K562 (cell line): ENCODE results near the gene EFCAB13. TPM values are rescaled to one million over a fixed set of nuclear protein-coding genes. Genes with fewer than 3 reads are reported as not detected.

Experiments used
- ATAC-seq: fragments of 200-7000 bp; cut with Tn5 transposase; 3 replicates; pipeline ENCODE4 v1.9.1; 2020; ENCODE audit warnings: moderate library complexity
- BruUV-seq: library from RNA; stranded (reverse); fragments of 400-500 nt; replicated peaks from 2 replicates; lab custom pipeline; 2021; lab: Mats Ljungman, UMichigan
- CTCF ChIA-PET: fragments of 300-600 bp; formaldehyde crosslinking; extraction: SDS; loops from one replicate; lab custom pipeline; 2021; ENCODE audit warnings: low intra/inter-chr PET ratio; lab: Yijun Ruan, JAX
- POLR2A ChIA-PET: fragments of 300-600, 350-650 bp; sonication (Branson Sonifier 250); formaldehyde crosslinking; extraction: SDS; loops from one replicate; lab custom pipeline; 2021; ENCODE audit warnings: antibody characterized with exemption, inconsistent platforms; lab: Yijun Ruan, JAX
- DNase-seq, 4 experiments: peaks; one replicate each; pipeline versions ENCODE4 v3.0.0 to v3.0.0-alpha.2; 2011 to 2018; ENCODE audit warnings: low spot score in 3 of 4, mixed read lengths in 3 of 4; ENCODE audit errors: extremely low read depth in 1 of 4
- FAIRE-seq: peaks from 2 replicates; lab custom pipeline; 2011; peaks lifted over from hg19 to GRCh38; lab: Jason Lieb, UNC
- H2AFZ ChIP-seq: 2 replicates; pipeline ENCODE4 v1.6.0; 2011; ENCODE audit warnings: low read depth, low read length, control low read depth, inconsistent platforms
- H3K27ac ChIP-seq: fragments of 200-600 bp; 3 replicates; pipeline ENCODE4 v1.8.0; 2011; ENCODE audit warnings: low read depth, mild to moderate bottlenecking, control low read depth, inconsistent platforms, low read length, moderate library complexity, mixed read lengths; ENCODE audit errors: extremely low read depth
- H3K27me3 ChIP-seq, 2 experiments: fragments of 300-600 bp in 1 of 2; 2 replicates in 1 of 2; 3 replicates in 1 of 2; pipeline versions ENCODE4 v1.6.0 to v1.8.0; 2011; ENCODE audit warnings: inconsistent platforms in 2 of 2, low read length in 2 of 2, mild to moderate bottlenecking in 1 of 2, mixed read lengths in 1 of 2, moderate library complexity in 1 of 2; ENCODE audit not compliant: control insufficient read depth in 2 of 2, insufficient read depth in 2 of 2
- H3K36me3 ChIP-seq: fragments of 300-600 bp; 3 replicates; pipeline ENCODE4 v1.8.0; 2011; ENCODE audit warnings: mild to moderate bottlenecking, low read length, inconsistent platforms; ENCODE audit not compliant: control insufficient read depth, insufficient read depth
- H3K4me1 ChIP-seq, 2 experiments: fragments of 200-600 bp in 1 of 2; replicated peaks in 1 of 2; 2 replicates in 1 of 2; 3 replicates in 1 of 2; pipeline versions ENCODE4 v1.5.1 to v1.8.0; 2011; ENCODE audit warnings: inconsistent platforms in 2 of 2, low read length in 2 of 2, mild to moderate bottlenecking in 1 of 2, mixed read lengths in 1 of 2, moderate library complexity in 1 of 2; ENCODE audit not compliant: control insufficient read depth in 2 of 2, insufficient read depth in 2 of 2
- H3K4me2 ChIP-seq: 2 replicates; pipeline ENCODE4 v1.6.1; 2011; ENCODE audit warnings: low read length, control low read depth, inconsistent platforms, mixed read lengths; ENCODE audit not compliant: insufficient read depth
- H3K4me3 ChIP-seq: fragments of 200-600 bp; sonication (generic), shearing (Covaris generic); 2 replicates; pipeline ENCODE4 v1.5.1; 2016; ENCODE audit warnings: control low read depth, inconsistent platforms
- H3K79me2 ChIP-seq: fragments of 200-600 bp; 3 replicates; pipeline ENCODE4 v1.8.0; 2011; ENCODE audit warnings: low read length, inconsistent platforms; ENCODE audit not compliant: control insufficient read depth, insufficient read depth
- H3K9ac ChIP-seq, 2 experiments: 2 replicates each; pipeline versions ENCODE4 v1.6.0 to v1.6.1; 2011; ENCODE audit warnings: low read depth in 2 of 2, low read length in 2 of 2, control low read depth in 1 of 2, inconsistent platforms in 1 of 2, mild to moderate bottlenecking in 1 of 2, mixed read lengths in 1 of 2; ENCODE audit not compliant: insufficient read depth in 1 of 2
- H3K9me1 ChIP-seq: one replicate; pipeline ENCODE4 v1.6.0; 2011; ENCODE audit warnings: inconsistent platforms, mild to moderate bottlenecking, low read length, moderate library complexity; ENCODE audit not compliant: control insufficient read depth, insufficient read depth
- H3K9me3 ChIP-seq: replicated peaks from 2 replicates; pipeline ENCODE4 v1.5.1; 2011; ENCODE audit warnings: low read depth, low read length, inconsistent platforms; ENCODE audit not compliant: control insufficient read depth, insufficient read depth
- H4K20me1 ChIP-seq: replicated peaks from 2 replicates; pipeline ENCODE4 v1.6.1; 2011; ENCODE audit warnings: low read length, inconsistent platforms, mixed read lengths; ENCODE audit not compliant: control insufficient read depth, insufficient read depth
- ADNP ChIP-seq: fragments of 200-800 bp; sonication (Bioruptor generic); IDR thresholded peaks from 2 replicates; pipeline ENCODE4 v1.6.1; 2016; ENCODE audit warnings: missing genetic modification characterization, missing compliant biosample characterization
- BCOR ChIP-seq: fragments of 450-650 bp; IDR thresholded peaks from 2 replicates; pipeline ENCODE4 v1.6.1; 2016
- CBX3 ChIP-seq, 2 experiments: IDR thresholded peaks; 1 replicate in 1 of 2; 2 replicates in 1 of 2; pipeline ENCODE4 v1.6.1; 2012; ENCODE audit warnings: inconsistent platforms in 2 of 2, low read length in 2 of 2, borderline replicate concordance in 1 of 2, control low read depth in 1 of 2
- GABPB2 ChIP-seq: fragments of 250-450 bp; sonication (Bioruptor Pico); conservative IDR thresholded peaks from 2 replicates; pipeline ENCODE4 v1.5.1; 2021; ENCODE audit warnings: mild to moderate bottlenecking
- HLTF ChIP-seq: fragments of 450-650 bp; IDR thresholded peaks from 2 replicates; pipeline ENCODE4 v1.6.1; 2016
- KDM1A ChIP-seq, 2 experiments: fragments of 450-650 bp; IDR thresholded peaks; 2 replicates each; pipeline ENCODE4 v1.6.1; 2016; ENCODE audit warnings: mild to moderate bottlenecking in 2 of 2
- RBM25 ChIP-seq: fragments of 200-400 bp; formaldehyde crosslinking; IDR thresholded peaks from 2 replicates; pipeline ENCODE4 v1.6.1; 2018; ENCODE audit warnings: low read length, low read depth, moderate library complexity; ENCODE audit not compliant: severe bottlenecking
- SAFB2 ChIP-seq: fragments of 200-400 bp; formaldehyde crosslinking; IDR thresholded peaks from 2 replicates; pipeline ENCODE4 v1.6.1; 2018; ENCODE audit warnings: borderline replicate concordance, low read length, low read depth, moderate library complexity; ENCODE audit not compliant: severe bottlenecking
- SMARCA5 ChIP-seq: fragments of 450-650 bp; IDR thresholded peaks from 2 replicates; pipeline ENCODE4 v1.6.1; 2016
- TRIM24 ChIP-seq, 2 experiments: fragments of 450-650 bp; IDR thresholded peaks; 2 replicates each; pipeline ENCODE4 v1.6.1; 2016
- TRIM28 ChIP-seq: fragments of 450-650 bp; IDR thresholded peaks from 2 replicates; pipeline ENCODE4 v1.6.1; 2017
- ZNF583 ChIP-seq: fragments of 250-450 bp; sonication (Bioruptor Pico); IDR thresholded peaks from 2 replicates; pipeline ENCODE4 v1.4.0; 2020
- WGBS: fragments of 100-300 bp; shearing (Covaris generic); methylation state at CpG from one replicate; pipeline ENCODE4 v1.1.6; 2016; ENCODE audit warnings: low coverage, mixed read lengths; ENCODE audit not compliant: insufficient coverage; ENCODE audit errors: missing lambda C conversion rate; 5-methylcytosine and 5-hydroxymethylcytosine counted together
- in situ Hi-C: fragments of 300-500 bp; cut with MboI; formaldehyde crosslinking; loops from 4 replicates; pipeline ENCODE4 v1.15.0; 2018; ENCODE audit warnings: inconsistent platforms, mixed read lengths
- intact Hi-C: fragments of 100-400 bp; cut with micrococcal nuclease; formaldehyde crosslinking; loops from 2 replicates; pipeline ENCODE4 v1.14.2; 2022
- polyA plus RNA-seq, 8 experiments: library from polyadenylated mRNA; depleted of rRNA in 4 of 8; stranded (reverse) in 5 of 8; unstranded in 3 of 8; fragments of >200 nt; fragmentation: Nextera tagmentation in 2 of 8; fragmentation: Illumina TruSeq in 1 of 8; extraction: Ambion mirVana in 2 of 8; extraction: Trizol in 1 of 8; gene quantifications; 2 replicates each; pipeline versions ENCODE4 v1.2.1 to v1.2.3, GENCODE V29; 2011 to 2014; ENCODE audit warnings: inconsistent platforms in 1 of 8, missing spikeins in 1 of 8
- total RNA-seq, 7 experiments: library from RNA; depleted of rRNA in 6 of 7; stranded (reverse); fragments of >200 nt in 6 of 7; fragmentation: Illumina TruSeq in 2 of 7; extraction: Trizol in 2 of 7; gene quantifications; 2 replicates each; pipeline versions ENCODE4 v1.2.1 to v1.2.3, GENCODE V29; 2011 to 2021; ENCODE audit warnings: low replicate concordance in 1 of 7
- TF ChIP-seq, protein P1 (sequence below), 2 experiments: fragments of 450-650 bp; IDR thresholded peaks; 2 replicates each; pipeline ENCODE4 v1.6.1; 2016; ENCODE audit warnings: mild to moderate bottlenecking in 2 of 2, borderline replicate concordance in 1 of 2, low read depth in 1 of 2, moderate library complexity in 1 of 2

Gene EFCAB13
- total and polyA plus RNA-seq, 9 of the 15 experiments (the other 6 are each of a cell fraction or from before 2014, with no cell fraction given) = 0.32 to 1.3 (median 0.95) TPM

GRCh38 chr17:47320879-47321502 is 2.8 kb upstream of the EFCAB13 start:
- ATAC-seq (no peak), DNase-seq (no peak), FAIRE-seq (no peak)
- Histone ChIP-seq H3K27ac (no peak overlapping the region), H3K79me2 (no peaks in the 10 kb centered on the region), H4K20me1 (no peaks in the 10 kb centered on the region), H3K9me3 (no peaks in the 10 kb centered on the region), H2AFZ (no peak overlapping the region), H3K36me3 (no peaks in the 10 kb centered on the region), H3K9me1 (no peaks in the 10 kb centered on the region), H3K4me2 (no peak overlapping the region), H3K4me1 (peaks cover 0 to 12% of the 10 kb centered on the region in 2 experiments; a peak in 2 of 5 replicates), H3K27me3 (no peaks in the 10 kb centered on the region), H3K9ac (no peak overlapping the region), H3K4me3 (no peak overlapping the region)
- 83% methylated on average over 5 of the region's 5 CpGs for WGBS
- BruUV-seq = no TSS peak
- ChIA-PET CTCF (no interaction called here), POLR2A (interaction anchor here (0.6 kb wide), 1 partner anchor 132 kb away, joined by 3 read pairs; the partner anchor contains the start of gene CDC27)
- intact Hi-C loops = no loop called here
- TF ChIP-seq, protein P1, sequence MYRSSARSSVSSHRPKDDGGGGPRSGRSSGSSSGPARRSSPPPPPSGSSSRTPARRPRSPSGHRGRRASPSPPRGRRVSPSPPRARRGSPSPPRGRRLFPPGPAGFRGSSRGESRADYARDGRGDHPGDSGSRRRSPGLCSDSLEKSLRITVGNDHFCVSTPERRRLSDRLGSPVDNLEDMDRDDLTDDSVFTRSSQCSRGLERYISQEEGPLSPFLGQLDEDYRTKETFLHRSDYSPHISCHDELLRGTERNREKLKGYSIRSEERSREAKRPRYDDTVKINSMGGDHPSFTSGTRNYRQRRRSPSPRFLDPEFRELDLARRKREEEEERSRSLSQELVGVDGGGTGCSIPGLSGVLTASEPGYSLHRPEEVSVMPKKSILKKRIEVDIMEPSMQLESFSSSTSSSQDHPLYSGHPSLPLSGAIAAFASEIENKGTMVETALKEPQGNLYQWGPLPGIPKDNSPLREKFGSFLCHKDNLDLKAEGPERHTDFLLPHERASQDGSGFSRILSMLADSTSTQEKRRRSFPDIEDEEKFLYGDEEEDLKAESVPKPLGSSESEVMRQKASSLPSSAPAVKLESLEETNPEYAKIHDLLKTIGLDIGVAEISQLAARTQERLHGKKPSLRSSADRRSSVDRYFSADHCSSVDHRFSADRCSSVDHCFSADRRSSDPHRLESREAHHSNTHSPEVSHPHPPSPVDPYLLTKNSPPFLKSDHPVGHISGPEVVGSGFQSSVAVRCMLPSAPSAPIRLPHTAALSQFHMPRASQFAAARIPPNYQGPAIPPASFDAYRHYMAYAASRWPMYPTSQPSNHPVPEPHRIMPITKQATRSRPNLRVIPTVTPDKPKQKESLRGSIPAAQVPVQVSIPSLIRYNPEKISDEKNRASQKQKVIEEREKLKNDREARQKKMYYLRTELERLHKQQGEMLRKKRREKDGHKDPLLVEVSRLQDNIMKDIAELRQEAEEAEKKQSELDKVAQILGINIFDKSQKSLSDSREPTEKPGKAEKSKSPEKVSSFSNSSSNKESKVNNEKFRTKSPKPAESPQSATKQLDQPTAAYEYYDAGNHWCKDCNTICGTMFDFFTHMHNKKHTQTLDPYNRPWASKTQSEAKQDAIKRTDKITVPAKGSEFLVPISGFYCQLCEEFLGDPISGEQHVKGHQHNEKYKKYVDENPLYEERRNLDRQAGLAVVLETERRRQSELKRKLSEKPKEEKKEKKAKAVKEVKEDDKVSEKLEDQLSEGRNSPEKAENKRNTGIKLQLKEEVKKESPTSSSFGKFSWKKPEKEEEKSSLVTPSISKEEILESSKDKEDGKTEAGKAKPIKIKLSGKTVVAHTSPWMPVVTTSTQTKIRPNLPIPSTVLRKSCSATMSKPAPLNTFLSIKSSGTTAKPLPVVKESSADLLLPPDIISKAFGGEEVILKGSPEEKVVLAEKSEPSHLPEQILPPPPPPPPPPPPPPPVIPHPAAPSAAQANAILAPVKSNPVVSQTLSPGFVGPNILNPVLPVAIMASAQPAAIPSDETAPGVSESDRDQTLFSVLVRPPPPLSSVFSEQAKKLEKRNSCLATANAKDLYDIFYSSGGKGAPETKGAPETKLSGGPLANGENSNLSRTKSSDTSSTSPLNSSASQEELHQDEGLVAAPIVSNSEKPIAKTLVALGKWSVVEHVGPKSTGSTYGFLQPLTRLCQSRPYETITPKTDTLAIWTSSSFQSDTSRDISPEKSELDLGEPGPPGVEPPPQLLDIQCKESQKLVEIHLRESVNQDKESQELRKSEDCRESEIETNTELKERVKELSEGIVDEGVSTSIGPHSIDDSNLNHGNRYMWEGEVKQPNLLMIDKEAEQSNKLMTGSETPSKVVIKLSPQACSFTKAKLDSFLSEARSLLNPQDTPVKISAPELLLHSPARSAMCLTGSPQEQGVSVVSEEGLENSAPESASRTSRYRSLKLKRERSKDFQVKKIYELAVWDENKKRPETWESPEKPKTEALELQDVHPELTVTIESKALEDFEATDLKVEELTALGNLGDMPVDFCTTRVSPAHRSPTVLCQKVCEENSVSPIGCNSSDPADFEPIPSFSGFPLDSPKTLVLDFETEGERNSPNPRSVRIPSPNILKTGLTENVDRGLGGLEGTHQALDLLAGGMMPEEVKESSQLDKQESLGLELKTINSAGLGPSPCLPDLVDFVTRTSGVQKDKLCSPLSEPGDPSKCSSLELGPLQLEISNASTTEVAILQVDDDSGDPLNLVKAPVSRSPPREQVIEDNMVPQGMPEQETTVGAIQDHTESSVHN (IDR thresholded peaks at IDR 0.05; ENCODE audit: borderline replicate concordance in 1 of 2, low read depth in 1 of 2) = no peak
- TF ChIP-seq ZNF583 (CRISPR knock-in tag) = peak; percentile 93
- TF ChIP-seq HLTF = peak; percentile 68; the same call in 1 of the 2 replicates
- TF ChIP-seq TRIM24 (IDR thresholded peaks at IDR 0.05) = peak in 1 of 2 experiments; percentile 51; a peak in 1 of 4 replicates
- no peak for TF ChIP-seq GABPB2 (CRISPR knock-in tag)
- TF ChIP-seq ADNP (tag) = peak; percentile 67
- TF ChIP-seq CBX3 (IDR thresholded peaks at IDR 0.05; ENCODE audit: borderline replicate concordance in 1 of 2, low read length in 2 of 2) = peak in 1 of 2 experiments; percentile 76; a peak in 1 of 3 replicates
- peak; percentile 91 for TF ChIP-seq TRIM28
- peak; percentile 43 to 57; a peak in 3 of 4 replicates for TF ChIP-seq KDM1A (IDR thresholded peaks at IDR 0.05)
- TF ChIP-seq SMARCA5 = peak; percentile 93
- TF ChIP-seq SAFB2 = no peak
- peak; percentile 93 for TF ChIP-seq RBM25
- TF ChIP-seq BCOR = peak; percentile 93
- in situ Hi-C loops = no loop called here
